DOHH2 (cell line): Measurements from ENCODE around the gene ENTPD8.
"Not testable (repeated sequence)": the region's sequence is repeated elsewhere in the genome, so short reads cannot be mapped to it uniquely, and the experiment has no call there.

Source experiments
- H3F3A ChIP-seq: fragments of 200-600 bp; sonication (generic), shearing (Covaris generic); 2 replicates; pipeline ENCODE4 v1.6.0; 2016; ENCODE audit warnings: antibody characterized with exemption, mild to moderate bottlenecking; ENCODE audit not compliant: control insufficient read depth, insufficient read depth
- H3K27ac ChIP-seq: fragments of 200-600 bp; sonication (generic); 2 replicates; pipeline ENCODE4 v1.5.1; 2014; ENCODE audit warnings: low read depth, mild to moderate bottlenecking, low read length, moderate library complexity
- H3K27me3 ChIP-seq: fragments of 200-600 bp; sonication (generic); 2 replicates; pipeline ENCODE4 v1.6.1; 2014; ENCODE audit warnings: mild to moderate bottlenecking, low read length, mixed read lengths; ENCODE audit not compliant: control insufficient read depth
- H3K36me3 ChIP-seq: fragments of 200-600 bp; sonication (generic); 2 replicates; pipeline ENCODE4 v1.6.1; 2014; ENCODE audit warnings: mild to moderate bottlenecking, low read length, moderate library complexity, mixed read lengths; ENCODE audit not compliant: control insufficient read depth
- H3K4me1 ChIP-seq: fragments of 200-600 bp; sonication (generic); 2 replicates; pipeline ENCODE4 v1.6.1; 2014; ENCODE audit warnings: mild to moderate bottlenecking, low read length, mixed read lengths; ENCODE audit not compliant: control insufficient read depth
- H3K4me2 ChIP-seq: fragments of 200-600 bp; sonication (generic); 2 replicates; pipeline ENCODE4 v1.6.0; 2014; ENCODE audit warnings: mild to moderate bottlenecking, low read length, moderate library complexity
- H3K4me3 ChIP-seq: fragments of 200-600 bp; sonication (generic); 2 replicates; pipeline ENCODE4 v1.5.1; 2014; ENCODE audit warnings: mild to moderate bottlenecking, low read length, mixed read lengths
- H3K79me2 ChIP-seq: fragments of 200-600 bp; sonication (generic); 2 replicates; pipeline ENCODE4 v1.6.1; 2014; ENCODE audit warnings: mild to moderate bottlenecking, low read length, mixed read lengths; ENCODE audit not compliant: control insufficient read depth
- H3K9me2 ChIP-seq: fragments of 200-600 bp; sonication (generic); replicated peaks from 2 replicates; pipeline ENCODE4 v1.6.1; 2014; ENCODE audit warnings: mild to moderate bottlenecking, low read length, mixed read lengths; ENCODE audit not compliant: control insufficient read depth
- H3K9me3 ChIP-seq: fragments of 200-600 bp; sonication (generic); 2 replicates; pipeline ENCODE4 v1.6.1; 2014; ENCODE audit warnings: antibody characterized with exemption, low read length, mixed read lengths; ENCODE audit not compliant: control insufficient read depth, insufficient read depth
- H4K20me1 ChIP-seq: fragments of 200-600 bp; sonication (generic); 2 replicates; pipeline ENCODE4 v1.6.0; 2014; ENCODE audit warnings: low read depth, mild to moderate bottlenecking, antibody characterized with exemption, low read length, moderate library complexity; ENCODE audit not compliant: control insufficient read depth, insufficient read depth
- CTCF ChIP-seq: fragments of 200-600 bp; sonication (generic); IDR thresholded peaks from one replicate; pipeline ENCODE4 v1.5.1; 2014; ENCODE audit warnings: antibody characterized with exemption, mild to moderate bottlenecking, low read depth, low read length; ENCODE audit not compliant: poor library complexity, severe bottlenecking
- EZH2phosphoT487 ChIP-seq: fragments of 200-600 bp; sonication (generic); IDR thresholded peaks from 2 replicates; pipeline ENCODE4 v1.6.1; 2017; ENCODE audit warnings: borderline replicate concordance, mild to moderate bottlenecking, antibody characterized with exemption, low read length, moderate library complexity, mixed read lengths

The ENTPD8 gene

GRCh38 chr9:137411645-137412380 is 29.3 kb downstream of the ENTPD8 start:
- H3K27ac ChIP-seq, result peak overlapping the region; percentile 76
- H4K20me1 ChIP-seq, result peaks cover 4% of the 10 kb centered on the region; the same call in 1 of the 2 replicates
- H3K27me3 ChIP-seq, result peaks cover 11% of the 10 kb centered on the region
- peaks cover 62% of the 10 kb centered on the region for H3K4me1 ChIP-seq
- no peaks in the 10 kb centered on the region for H3K9me3 ChIP-seq
- H3F3A ChIP-seq, result peaks cover 2% of the 10 kb centered on the region; the same call in 1 of the 2 replicates
- H3K4me2 ChIP-seq, result peak overlapping the region; percentile 69
- H3K36me3 ChIP-seq, result no peaks in the 10 kb centered on the region; the same call in 1 of the 2 replicates
- H3K79me2 ChIP-seq, result peaks cover 36% of the 10 kb centered on the region
- H3K4me3 ChIP-seq, result peak overlapping the region; percentile 52
- no peaks in the 10 kb centered on the region for H3K9me2 ChIP-seq
- no peak for TF ChIP-seq CTCF
- TF ChIP-seq EZH2phosphoT487, result no peak

- Histone ChIP-seq H3K9me2 (no peaks in the 10 kb centered on the region), H3F3A (peaks cover 2% of the 10 kb centered on the region; the same call in 1 of the 2 replicates), H3K27me3 (peaks cover 11% of the 10 kb centered on the region), H3K79me2 (peaks cover 30% of the 10 kb centered on the region), H3K4me3 (peak overlapping the region; percentile 28; the same call in 1 of the 2 replicates), H3K9me3 (no peaks in the 10 kb centered on the region), H4K20me1 (peaks cover 4% of the 10 kb centered on the region; the same call in 1 of the 2 replicates), H3K27ac (no peak overlapping the region), H3K4me1 (peaks cover 62% of the 10 kb centered on the region), H3K4me2 (peak overlapping the region; percentile 30), H3K36me3 (no peaks in the 10 kb centered on the region; the same call in 1 of the 2 replicates)
- TF ChIP-seq CTCF (no peak), EZH2phosphoT487 (no peak)
Measured at GRCh38 chr9:137411260-137411644, 29.9 kb downstream of the ENTPD8 start.

GRCh38 chr9:137410891-137411249 is 30.3 kb downstream of the ENTPD8 start:
- no peak for TF ChIP-seq CTCF
- no peak for TF ChIP-seq EZH2phosphoT487
- Histone ChIP-seq H4K20me1 (peaks cover 4% of the 10 kb centered on the region; the same call in 1 of the 2 replicates), H3K4me3 (no peak overlapping the region), H3K79me2 (peaks cover 27% of the 10 kb centered on the region), H3K27me3 (peaks cover 11% of the 10 kb centered on the region), H3F3A (peaks cover 2% of the 10 kb centered on the region; the same call in 1 of the 2 replicates), H3K4me2 (peak overlapping the region; percentile 30; the same call in 1 of the 2 replicates), H3K36me3 (no peaks in the 10 kb centered on the region; the same call in 1 of the 2 replicates), H3K4me1 (peaks cover 62% of the 10 kb centered on the region), H3K9me2 (no peaks in the 10 kb centered on the region), H3K27ac (no peak overlapping the region), H3K9me3 (no peaks in the 10 kb centered on the region)

GRCh38 chr9:137410236-137410890 is 30.8 kb downstream of the ENTPD8 start:
- not testable (repeated sequence) for H4K20me1 ChIP-seq, H3K36me3 ChIP-seq, H3K4me3 ChIP-seq, H3K9me3 ChIP-seq, H3K27ac ChIP-seq, H3K9me2 ChIP-seq, H3K4me2 ChIP-seq, H3F3A ChIP-seq
- Histone ChIP-seq H3K27me3 (peaks cover 11% of the 10 kb centered on the region), H3K79me2 (peaks cover 21% of the 10 kb centered on the region), H3K4me1 (peaks cover 60% of the 10 kb centered on the region)
